Measurements from ENCODE around the gene PPM1A.
A peak's percentile ranks its signal among the peaks of the same experiment; 100 is the strongest.

PPM1A gene

GRCh38 chr14:60248697-60249318, at the start of gene PPM1A:
PPM1A (plus strand) TSS chr14:60249221; CDS start chr14:60282704, 33,483 bp downstream.
- peak; percentile 96 to 98 for DNase-seq

DNA sequence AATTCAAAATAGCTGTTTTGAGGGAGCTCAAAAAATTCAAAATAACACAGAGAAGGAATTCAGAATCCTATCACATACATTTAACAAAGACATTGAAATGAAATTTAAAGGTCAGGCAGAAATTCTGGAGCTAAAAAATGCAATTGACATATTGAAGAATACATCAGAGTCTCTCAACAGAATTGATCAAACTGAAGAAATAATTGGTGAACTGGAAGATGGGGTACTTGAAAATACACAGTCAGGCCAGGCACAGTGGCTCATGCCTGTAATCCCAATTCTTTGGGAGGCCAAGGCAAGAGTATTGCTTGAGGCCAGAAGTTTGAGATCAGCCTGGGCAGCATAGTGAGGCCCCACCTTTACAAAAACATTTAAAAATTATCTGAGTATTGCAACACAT, 49.7 kb upstream of the PPM1A start:
- no peak for DNase-seq

DNA sequence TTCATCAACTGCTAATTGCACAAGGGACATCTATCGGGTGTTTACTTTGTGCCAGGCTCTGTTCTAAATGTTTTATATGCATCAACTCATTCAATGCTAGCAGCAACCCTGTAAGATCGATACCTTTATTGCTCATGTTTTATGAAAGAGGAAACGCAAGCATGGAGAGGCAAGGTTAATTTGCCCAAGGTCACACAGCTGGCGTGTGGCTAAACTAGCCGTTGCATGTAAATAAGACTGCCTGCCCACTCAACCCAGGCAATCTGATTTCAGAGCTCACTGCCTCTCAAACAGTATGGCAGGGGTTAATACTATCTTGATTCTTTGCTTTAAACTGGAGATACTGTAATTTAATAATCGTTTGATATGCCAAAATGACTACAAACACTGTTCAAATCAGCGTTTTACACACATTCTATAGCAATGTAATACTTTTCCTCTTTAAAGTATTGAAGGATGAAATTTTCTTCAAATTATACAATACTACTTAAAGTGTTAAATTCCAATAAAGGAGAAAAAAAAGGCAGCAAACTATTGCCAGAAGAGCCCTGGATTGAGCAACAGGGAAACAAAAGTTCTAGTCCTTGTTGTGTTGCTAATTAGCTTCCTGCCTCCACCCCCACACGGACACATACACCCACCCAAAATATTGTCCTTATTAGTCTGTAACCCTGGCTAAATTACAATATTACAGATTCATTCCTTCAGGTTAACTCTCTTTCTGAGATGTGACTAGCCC, 44.7 kb upstream of the PPM1A start:
- DNase-seq, result no peak

DNA sequence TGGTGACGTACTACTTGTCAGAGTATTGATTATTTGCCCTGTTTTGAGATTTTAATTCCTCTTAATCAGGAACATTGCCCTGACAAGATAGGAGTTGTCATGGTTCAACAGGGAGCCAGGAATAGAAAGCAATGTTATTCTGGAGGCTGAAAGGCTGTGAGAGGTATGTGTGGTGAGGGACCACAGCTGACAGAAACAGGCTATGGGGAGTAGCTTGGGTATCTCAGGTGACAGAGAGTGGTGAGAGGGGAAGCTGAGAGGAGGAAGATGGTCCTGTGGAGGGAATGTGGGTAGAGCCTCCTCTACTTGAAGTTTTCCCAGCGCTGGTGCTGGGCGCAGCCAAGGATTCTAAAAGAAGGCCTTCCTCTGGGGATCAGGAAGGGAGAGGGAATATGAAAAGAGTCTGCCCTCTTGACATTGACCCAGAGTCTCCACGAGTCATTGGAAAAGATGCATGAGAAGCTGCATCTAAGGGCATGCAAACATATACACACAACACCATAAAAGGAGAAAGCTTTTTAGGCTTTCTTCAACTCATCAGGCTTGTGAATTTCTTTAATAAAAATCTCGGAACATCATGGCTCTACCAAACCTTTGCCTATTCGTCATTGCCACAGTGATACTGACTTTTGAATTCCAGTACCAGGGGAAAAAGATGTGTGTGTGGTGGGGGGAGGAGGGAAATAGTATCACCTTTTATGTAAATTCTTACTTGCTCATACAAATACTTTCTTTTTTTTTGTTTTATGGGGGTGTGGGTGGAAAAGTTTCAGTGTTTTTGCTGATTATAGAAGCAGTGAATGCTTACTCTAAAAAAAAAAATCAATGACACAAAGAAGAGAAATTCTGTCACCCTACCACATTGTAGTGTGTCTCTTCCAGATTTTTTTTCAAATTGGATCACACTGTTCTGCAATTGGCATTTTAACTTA, 43.9 kb upstream of the PPM1A start:
- DNase-seq, result no peak

GRCh38 chr14:60206249-60206670, 42.8 kb upstream of the PPM1A start:
- DNase-seq, result no peak

DNA sequence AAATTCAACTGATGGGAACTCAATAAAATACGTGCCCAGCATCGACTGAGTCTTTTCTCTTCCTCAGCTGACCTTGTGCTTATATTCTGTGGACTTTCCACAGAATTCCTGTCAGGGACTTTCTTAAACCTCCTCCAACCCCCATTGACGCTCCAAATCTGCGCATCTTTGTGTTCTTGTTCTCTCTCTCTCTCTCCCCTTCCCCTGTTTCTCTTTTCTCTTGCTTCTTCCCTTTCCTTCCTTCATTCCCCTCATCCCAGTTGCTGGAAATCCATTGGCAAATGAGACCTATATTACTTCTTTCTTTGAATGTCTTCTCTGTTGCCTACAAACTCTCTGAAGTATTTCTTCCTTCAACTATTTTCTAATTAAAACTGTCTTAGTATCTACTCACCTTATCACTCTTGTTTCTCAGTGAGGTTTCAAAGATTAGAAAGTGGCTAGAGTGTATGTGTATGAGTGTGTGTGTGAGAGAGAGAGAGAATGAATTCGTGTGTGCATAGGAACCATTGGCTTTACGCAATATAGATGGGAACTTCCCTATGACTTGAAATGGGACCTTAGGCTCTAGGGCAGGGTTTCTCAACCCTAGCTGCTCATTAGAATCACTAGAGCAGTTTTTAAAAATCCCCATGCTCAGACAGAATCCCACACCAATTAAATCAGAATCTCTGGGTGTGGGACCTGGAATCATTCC, 42.0 kb upstream of the PPM1A start:
- no peak for DNase-seq

GRCh38 chr14:60210703-60211102, 38.3 kb upstream of the PPM1A start:
- no peak for DNase-seq

- no peak for DNase-seq
These were observed 37.9 kb upstream of the PPM1A start for GRCh38 chr14:60211153-60211552.

DNA sequence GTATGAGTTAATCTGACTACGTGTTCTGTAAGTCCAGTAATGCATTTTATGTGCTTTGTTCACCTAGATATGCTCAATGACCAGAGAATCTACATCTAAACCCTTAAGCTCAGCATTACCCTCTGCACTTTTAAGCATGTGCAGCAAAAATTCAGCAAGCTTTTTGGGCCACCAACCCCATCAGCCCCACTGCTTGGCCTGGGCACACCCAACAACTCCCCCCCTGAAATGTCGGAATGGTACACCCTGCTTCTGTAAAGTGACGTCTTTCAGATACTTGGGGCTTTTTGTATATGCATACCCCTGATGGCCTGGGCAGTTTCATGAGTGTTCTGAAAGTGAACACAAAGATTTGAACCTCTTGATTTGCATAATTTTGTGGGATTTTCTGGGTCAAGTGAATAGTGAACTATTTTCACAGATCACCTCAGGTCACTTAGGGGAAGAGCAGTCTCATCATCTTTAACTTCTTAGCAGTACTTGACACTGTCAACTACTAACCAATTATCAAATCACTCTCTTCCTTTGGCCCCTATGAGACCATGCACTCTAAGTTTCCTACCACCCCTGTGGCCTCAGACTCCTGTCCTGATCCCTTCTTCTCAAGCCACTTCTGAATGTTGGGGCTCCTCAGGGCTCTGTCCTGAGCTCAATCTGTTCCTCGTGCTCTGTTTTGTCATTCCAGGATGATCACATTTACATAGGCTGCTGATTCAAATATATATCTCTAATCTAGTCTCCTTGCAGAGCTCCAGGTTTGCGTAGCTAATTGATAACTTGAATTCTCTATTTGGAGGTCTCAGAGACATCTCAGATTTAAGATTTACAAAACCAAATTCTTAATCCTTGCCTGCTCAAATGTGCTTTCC, 36.3 kb upstream of the PPM1A start:
- DNase-seq, result no peak

- DNase-seq, result no peak
These were observed 35.0 kb upstream of the PPM1A start for GRCh38 chr14:60214003-60214402.

- DNase-seq, result no peak
These were observed 34.5 kb upstream of the PPM1A start for GRCh38 chr14:60214415-60215126.

GRCh38 chr14:60215127-60215444, 33.9 kb upstream of the PPM1A start:
- DNase-seq, result no peak

GRCh38 chr14:60215520-60216420, 33.3 kb upstream of the PPM1A start:
- DNase-seq, result no peak

DNA sequence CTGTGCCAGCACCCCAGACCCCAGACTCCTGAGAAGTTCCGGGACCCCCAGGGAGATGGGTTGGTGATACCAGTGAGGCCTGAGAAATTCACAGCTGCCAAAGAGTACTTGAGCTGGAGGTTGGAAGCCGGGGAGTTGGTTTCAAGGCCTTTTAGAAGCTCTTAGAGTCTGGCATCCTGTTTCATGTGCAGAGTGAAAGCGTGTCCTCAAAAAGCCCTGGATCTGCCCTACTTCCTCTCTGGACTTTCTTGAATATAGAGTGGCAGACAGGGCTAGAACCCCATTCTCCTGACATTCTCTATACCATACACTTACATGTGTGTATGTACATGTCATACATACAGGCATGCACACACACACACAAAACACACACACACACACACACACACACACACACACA, 31.3 kb upstream of the PPM1A start:
- DNase-seq, result no peak

GRCh38 chr14:60220084-60220483, 28.9 kb upstream of the PPM1A start:
- DNase-seq, result no peak

GRCh38 chr14:60220917-60221316, 28.1 kb upstream of the PPM1A start:
- no peak for DNase-seq

DNA sequence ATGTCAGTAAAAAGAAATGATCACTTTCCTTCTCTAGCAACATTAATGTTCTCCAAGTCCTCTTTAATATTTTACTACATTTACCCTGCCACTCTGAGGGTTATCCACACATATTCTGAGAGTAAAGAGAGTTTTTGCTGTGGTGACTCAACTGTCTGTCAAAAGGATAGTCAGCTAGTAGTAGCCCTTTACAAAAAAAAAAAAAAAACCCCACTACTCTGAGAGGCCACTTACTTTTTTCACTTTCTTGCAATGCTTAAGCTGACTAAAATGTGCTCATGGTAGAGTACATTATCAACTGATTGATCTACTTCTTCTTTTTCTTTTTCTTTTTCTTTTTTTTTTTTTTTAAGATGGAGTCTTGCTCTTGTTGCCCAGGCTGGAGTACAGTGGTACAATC, 27.6 kb upstream of the PPM1A start:
- DNase-seq, result no peak

- DNase-seq, result no peak
These were observed 26.2 kb upstream of the PPM1A start for GRCh38 chr14:60222820-60223219.

DNA sequence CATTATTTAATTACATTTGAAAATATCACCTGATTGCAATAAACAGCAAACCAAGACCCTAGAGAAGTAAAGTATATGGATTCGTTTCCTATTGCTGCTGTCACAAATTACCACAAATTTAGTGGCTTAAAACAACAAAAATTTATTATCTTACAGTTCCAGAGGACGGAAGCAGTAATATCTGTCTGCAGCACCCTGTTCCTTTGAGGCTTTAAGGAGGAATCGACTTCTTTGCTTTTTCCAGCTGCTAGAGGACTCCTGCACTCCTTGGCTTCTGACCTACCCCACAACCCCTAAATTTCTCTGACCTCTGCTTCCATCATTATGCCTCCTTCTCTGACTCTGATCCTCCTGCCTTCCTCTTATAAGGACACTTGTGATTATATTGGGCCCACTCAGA, 23.8 kb upstream of the PPM1A start:
- DNase-seq, result no peak

DNA sequence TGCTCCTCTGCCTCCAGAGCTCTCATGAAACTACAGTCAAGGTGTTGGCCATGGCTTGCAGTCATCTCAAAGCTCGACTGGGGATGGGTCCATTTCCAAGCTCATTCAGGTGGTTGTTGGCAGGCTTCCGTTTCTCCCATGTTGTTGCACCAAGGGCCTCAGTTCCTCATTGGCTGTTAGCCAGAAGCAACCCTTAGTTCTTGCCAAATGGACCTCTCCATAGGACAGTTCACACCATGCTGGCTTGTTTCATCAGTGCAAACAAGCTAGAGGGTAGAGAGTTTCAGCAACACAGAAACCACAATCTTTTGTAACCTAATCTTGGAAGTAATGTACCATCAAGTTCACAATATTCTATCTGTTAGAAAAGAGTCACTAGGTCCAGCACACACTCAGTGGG, 22.7 kb upstream of the PPM1A start:
- DNase-seq, result no peak
